IMR-90 (cell line): Measurements from ENCODE around the gene GPHB5.

Source experiments
- BHLHE40 ChIP-seq: fragments of 150-350 bp; IDR thresholded peaks from 2 replicates; pipeline ENCODE4 v1.6.1; 2016; ENCODE audit warnings: mild to moderate bottlenecking, low read depth, low read length
- CEBPB ChIP-seq: IDR thresholded peaks from 2 replicates; pipeline ENCODE4 v1.6.1; 2012; ENCODE audit warnings: low read depth, low read length, improper control_type of control experiment
- CTCF ChIP-seq: conservative IDR thresholded peaks from 2 replicates; pipeline ENCODE4 v1.5.1; 2012; ENCODE audit warnings: mild to moderate bottlenecking, low read depth, low read length, improper control_type of control experiment
- ELK1 ChIP-seq: fragments of 150-350 bp; IDR thresholded peaks from 2 replicates; pipeline ENCODE4 v1.6.1; 2016; ENCODE audit warnings: low read depth, mild to moderate bottlenecking, low read length, moderate library complexity, borderline replicate concordance
- FOS ChIP-seq: fragments of 150-350 bp; IDR thresholded peaks from 2 replicates; pipeline ENCODE4 v1.6.1; 2016; ENCODE audit warnings: low read depth, low read length
- MAFK ChIP-seq: IDR thresholded peaks from 2 replicates; pipeline ENCODE4 v1.6.1; 2012; ENCODE audit warnings: low read depth, low read length, improper control_type of control experiment
- MAZ ChIP-seq: IDR thresholded peaks from 2 replicates; pipeline ENCODE4 v1.6.1; 2012; ENCODE audit warnings: low read depth, mild to moderate bottlenecking, low read length, improper control_type of control experiment, moderate library complexity, borderline replicate concordance
- MXI1 ChIP-seq: IDR thresholded peaks from 2 replicates; pipeline ENCODE4 v1.6.1; 2012; ENCODE audit warnings: low read depth, mild to moderate bottlenecking, low read length, moderate library complexity, borderline replicate concordance
- NFE2L2 ChIP-seq: fragments of 150-350 bp; IDR thresholded peaks from 2 replicates; pipeline ENCODE4 v1.6.1; 2016; ENCODE audit warnings: low read depth, mild to moderate bottlenecking, low read length
- POLR2A ChIP-seq: IDR thresholded peaks from 2 replicates; pipeline ENCODE4 v1.6.1; 2012; ENCODE audit warnings: mild to moderate bottlenecking, low read depth, low read length
- RAD21 ChIP-seq: IDR thresholded peaks from 2 replicates; pipeline ENCODE4 v1.6.1; 2012; ENCODE audit warnings: low read length, improper control_type of control experiment
- RCOR1 ChIP-seq: IDR thresholded peaks from 2 replicates; pipeline ENCODE4 v1.6.1; 2012; ENCODE audit warnings: mild to moderate bottlenecking, low read length, improper control_type of control experiment; ENCODE audit not compliant: insufficient replicate concordance

GRCh38 chr14:63273129-63273528 lies 45.6 kb downstream of the GPHB5 start:
- TF ChIP-seq CTCF (no peak), MAFK (no peak), RAD21 (no peak), POLR2A (no peak), MXI1 (no peak), FOS (no peak), ELK1 (no peak), NFE2L2 (no peak), RCOR1 (no peak), MAZ (no peak), CEBPB (no peak), BHLHE40 (no peak)
